OCI-LY1 (cell line): ENCODE measurements around the gene LINGO4.

Experiments
- H2AFZ ChIP-seq: fragments of 200-600 bp; sonication (generic), shearing (Covaris generic); 2 replicates; pipeline ENCODE4 v1.6.0; 2014; ENCODE audit warnings: antibody characterized with exemption, mild to moderate bottlenecking, low read length
- H3F3A ChIP-seq: fragments of 200-600 bp; sonication (generic), shearing (Covaris generic); 2 replicates; pipeline ENCODE4 v1.6.0; 2014; ENCODE audit warnings: mild to moderate bottlenecking, antibody characterized with exemption, low read length, moderate library complexity; ENCODE audit not compliant: insufficient read depth
- H3K27ac ChIP-seq: fragments of 200-600 bp; sonication (generic); 2 replicates; pipeline ENCODE4 v1.5.1; 2014; ENCODE audit warnings: low read length, mixed run types, mild to moderate bottlenecking, low read depth; ENCODE audit not compliant: poor library complexity, severe bottlenecking
- H3K27me3 ChIP-seq: fragments of 200-600 bp; sonication (generic); 2 replicates; pipeline ENCODE4 v1.6.0; 2014; ENCODE audit warnings: antibody characterized with exemption, mild to moderate bottlenecking, low read length, moderate library complexity; ENCODE audit not compliant: insufficient read depth
- H3K36me3 ChIP-seq: fragments of 200-600 bp; sonication (generic); 2 replicates; pipeline ENCODE4 v1.6.1; 2014; ENCODE audit warnings: mild to moderate bottlenecking, antibody characterized with exemption, low read length, moderate library complexity, mixed read lengths; ENCODE audit not compliant: insufficient read depth
- H3K4me1 ChIP-seq: fragments of 200-600 bp; sonication (generic); 2 replicates; pipeline ENCODE4 v1.5.1; 2014; ENCODE audit warnings: mild to moderate bottlenecking, low read length, moderate library complexity; ENCODE audit not compliant: insufficient read depth, severe bottlenecking
- H3K4me2 ChIP-seq: fragments of 200-600 bp; sonication (generic), shearing (Covaris generic); 2 replicates; pipeline ENCODE4 v1.6.1; 2014; ENCODE audit warnings: low read length
- H3K4me3 ChIP-seq: fragments of 200-600 bp; sonication (generic); 2 replicates; pipeline ENCODE4 v1.5.1; 2014; ENCODE audit warnings: low read length, low read depth, mild to moderate bottlenecking, mixed read lengths; ENCODE audit not compliant: poor library complexity, severe bottlenecking
- H3K79me2 ChIP-seq: fragments of 200-600 bp; shearing (Covaris generic); 2 replicates; pipeline ENCODE4 v1.6.1; 2016; ENCODE audit warnings: mixed run types, low read length, mixed read lengths; ENCODE audit not compliant: insufficient read depth
- H3K9ac ChIP-seq: fragments of 200-600 bp; sonication (generic), shearing (Covaris generic); 2 replicates; pipeline ENCODE4 v1.6.1; 2014; ENCODE audit warnings: mild to moderate bottlenecking, low read length, mixed read lengths
- H3K9me2 ChIP-seq: fragments of 200-600 bp; sonication (generic), shearing (Covaris generic); 2 replicates; pipeline ENCODE4 v1.6.1; 2014; ENCODE audit warnings: low read depth, mild to moderate bottlenecking, low read length, mixed read lengths
- H3K9me3 ChIP-seq: fragments of 200-600 bp; shearing (Covaris generic); 2 replicates; pipeline ENCODE4 v1.6.1; 2014; ENCODE audit warnings: low read length, mixed read lengths
- H4K20me1 ChIP-seq: fragments of 200-600 bp; sonication (generic), shearing (Covaris generic); 2 replicates; pipeline ENCODE4 v1.6.0; 2016; ENCODE audit warnings: mild to moderate bottlenecking, low read length; ENCODE audit not compliant: insufficient read depth
- EZH2 ChIP-seq: fragments of 200-600 bp; sonication (generic), shearing (Covaris generic); IDR thresholded peaks from 2 replicates; pipeline ENCODE4 v1.8.0; 2017; ENCODE audit warnings: borderline replicate concordance, mixed run types, mild to moderate bottlenecking, antibody characterized with exemption, low read length, moderate library complexity, mixed read lengths
- TF ChIP-seq, protein P1 (sequence below): fragments of 200-600 bp; sonication (generic), shearing (Covaris generic); IDR thresholded peaks from 2 replicates; pipeline ENCODE4 v1.5.1; 2017; ENCODE audit warnings: mild to moderate bottlenecking, antibody characterized with exemption, low read length, moderate library complexity, mixed read lengths

Gene LINGO4

DNA sequence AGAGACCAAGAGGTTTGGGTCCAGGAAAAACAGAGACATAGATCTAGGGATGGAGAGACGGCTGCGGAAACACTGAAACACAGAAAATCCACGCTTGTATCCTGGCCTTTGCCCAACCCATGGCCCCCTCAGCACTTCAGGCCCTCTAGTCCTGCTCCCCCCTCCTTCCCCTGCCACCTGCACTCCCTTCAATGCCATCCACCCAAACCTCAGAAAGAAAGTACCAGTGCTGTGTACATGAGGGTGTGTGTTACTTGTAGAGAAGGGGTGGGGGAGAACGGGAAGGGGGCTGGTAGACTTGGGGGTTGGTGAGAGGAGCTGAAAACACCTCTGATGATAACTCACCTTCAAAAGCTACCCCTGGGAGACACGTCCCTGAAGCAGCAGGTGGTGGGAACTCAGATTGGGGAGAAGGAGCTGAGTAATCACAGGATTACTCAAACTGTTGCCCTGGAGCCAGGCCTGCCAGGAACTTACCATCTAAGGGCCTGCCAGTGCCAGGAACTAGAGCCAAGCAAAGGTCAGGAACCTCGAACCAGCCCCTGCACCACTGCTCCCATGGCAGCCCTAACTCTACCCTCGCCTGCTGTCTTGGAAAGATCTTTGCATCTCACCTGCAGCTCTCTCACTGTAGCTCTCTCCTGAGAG lies 14.9 kb upstream of the LINGO4 start:
- Histone ChIP-seq H3K27me3 (peaks cover 7% of the 10 kb centered on the region; the same call in 1 of the 2 replicates), H3K4me2 (no peak overlapping the region), H3K9me3 (no peaks in the 10 kb centered on the region)

DNA sequence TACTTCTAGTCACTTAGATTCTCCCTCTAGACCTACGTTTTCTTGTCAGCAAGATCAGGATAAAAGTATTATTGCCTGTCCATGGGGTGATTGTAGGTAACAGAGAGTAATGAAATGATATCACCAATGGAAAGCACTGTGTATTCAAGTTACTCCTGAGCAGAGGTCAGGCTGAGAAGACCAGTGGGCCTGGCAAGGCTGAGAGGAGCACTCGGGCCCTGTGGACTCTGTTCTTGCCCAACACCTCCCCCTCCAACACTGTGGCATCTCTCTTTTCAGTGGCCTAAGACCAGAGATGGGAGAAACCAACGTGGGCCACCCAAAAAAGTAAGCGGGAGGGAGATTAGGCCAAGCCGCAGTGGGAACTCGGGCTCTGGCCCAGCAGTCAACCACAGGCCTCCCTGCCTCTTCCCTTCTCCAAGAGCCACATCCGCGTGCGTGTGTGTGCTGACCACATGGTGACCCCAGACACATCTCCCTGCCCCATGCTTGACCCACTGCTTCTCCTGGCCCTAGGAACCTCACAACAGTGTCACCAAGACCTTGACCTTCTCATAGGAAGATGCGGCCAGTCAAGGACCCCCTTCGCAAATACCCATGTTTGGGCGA lies 14.1 kb upstream of the LINGO4 start:
- H3K4me1 ChIP-seq: no peaks in the 10 kb centered on the region

More for the DNA sequence above, 14.9 kb upstream of the LINGO4 start:
- Histone ChIP-seq H3K4me3 (no peak overlapping the region), H4K20me1 (no peaks in the 10 kb centered on the region), H3K9ac (no peak overlapping the region), H3K4me1 (no peaks in the 10 kb centered on the region), H3K79me2 (no peaks in the 10 kb centered on the region), H3K27ac (no peak overlapping the region), H3K9me2 (no peaks in the 10 kb centered on the region), H3K36me3 (no peaks in the 10 kb centered on the region), H3F3A (no peaks in the 10 kb centered on the region), H2AFZ (no peak overlapping the region)
- no peak for TF ChIP-seq EZH2
- TF ChIP-seq, protein P1, sequence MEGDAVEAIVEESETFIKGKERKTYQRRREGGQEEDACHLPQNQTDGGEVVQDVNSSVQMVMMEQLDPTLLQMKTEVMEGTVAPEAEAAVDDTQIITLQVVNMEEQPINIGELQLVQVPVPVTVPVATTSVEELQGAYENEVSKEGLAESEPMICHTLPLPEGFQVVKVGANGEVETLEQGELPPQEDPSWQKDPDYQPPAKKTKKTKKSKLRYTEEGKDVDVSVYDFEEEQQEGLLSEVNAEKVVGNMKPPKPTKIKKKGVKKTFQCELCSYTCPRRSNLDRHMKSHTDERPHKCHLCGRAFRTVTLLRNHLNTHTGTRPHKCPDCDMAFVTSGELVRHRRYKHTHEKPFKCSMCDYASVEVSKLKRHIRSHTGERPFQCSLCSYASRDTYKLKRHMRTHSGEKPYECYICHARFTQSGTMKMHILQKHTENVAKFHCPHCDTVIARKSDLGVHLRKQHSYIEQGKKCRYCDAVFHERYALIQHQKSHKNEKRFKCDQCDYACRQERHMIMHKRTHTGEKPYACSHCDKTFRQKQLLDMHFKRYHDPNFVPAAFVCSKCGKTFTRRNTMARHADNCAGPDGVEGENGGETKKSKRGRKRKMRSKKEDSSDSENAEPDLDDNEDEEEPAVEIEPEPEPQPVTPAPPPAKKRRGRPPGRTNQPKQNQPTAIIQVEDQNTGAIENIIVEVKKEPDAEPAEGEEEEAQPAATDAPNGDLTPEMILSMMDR: no peak

DNA sequence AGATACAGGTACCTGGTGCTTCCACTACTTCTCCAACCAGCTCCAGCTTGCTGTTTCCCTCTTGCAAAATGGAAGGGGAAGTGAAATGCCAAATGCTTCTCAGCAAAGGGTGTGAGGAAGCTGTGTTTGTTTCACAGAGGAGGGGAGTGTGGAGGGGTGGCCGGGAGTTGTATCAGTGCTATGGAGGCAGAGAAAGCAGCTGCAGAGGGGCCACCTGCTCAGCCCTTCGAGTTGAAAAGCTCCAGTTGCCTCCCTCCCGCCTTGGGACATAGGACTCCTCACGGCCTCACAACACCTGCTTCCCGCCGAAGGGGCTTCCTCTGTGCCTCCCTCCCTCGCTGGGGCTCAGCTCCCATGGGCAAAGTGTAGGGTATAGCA lies 12.1 kb upstream of the LINGO4 start:
- H3K4me1 ChIP-seq: no peaks in the 10 kb centered on the region
- no peak overlapping the region for H3K27ac ChIP-seq

More for the DNA sequence above, 14.1 kb upstream of the LINGO4 start:
- H3K36me3 ChIP-seq: no peaks in the 10 kb centered on the region
- H3K4me2 ChIP-seq: no peak overlapping the region
- H3F3A ChIP-seq: no peaks in the 10 kb centered on the region
- H3K79me2 ChIP-seq: no peaks in the 10 kb centered on the region
- H3K9me3 ChIP-seq: no peaks in the 10 kb centered on the region
- H4K20me1 ChIP-seq: no peaks in the 10 kb centered on the region
- H3K27ac ChIP-seq: no peak overlapping the region
- TF ChIP-seq, protein P1: no peak
- TF ChIP-seq EZH2: no peak
- H3K4me3 ChIP-seq: no peak overlapping the region
- no peak overlapping the region for H2AFZ ChIP-seq
- H3K9ac ChIP-seq: no peak overlapping the region
- H3K27me3 ChIP-seq: peaks cover 7% of the 10 kb centered on the region; the same call in 1 of the 2 replicates
- H3K9me2 ChIP-seq: no peaks in the 10 kb centered on the region

More for the DNA sequence above, 12.1 kb upstream of the LINGO4 start:
- Histone ChIP-seq H3K4me2 (no peak overlapping the region), H3K9ac (no peak overlapping the region), H3K9me2 (no peaks in the 10 kb centered on the region), H3K79me2 (no peaks in the 10 kb centered on the region), H4K20me1 (no peaks in the 10 kb centered on the region), H3K4me3 (no peak overlapping the region), H3F3A (no peaks in the 10 kb centered on the region), H3K27me3 (peaks cover 10% of the 10 kb centered on the region; the same call in 1 of the 2 replicates), H3K36me3 (no peaks in the 10 kb centered on the region), H3K9me3 (no peaks in the 10 kb centered on the region), H2AFZ (no peak overlapping the region)
- no peak for TF ChIP-seq EZH2
- TF ChIP-seq, protein P1: no peak
